Endothelial cell of umbilical vein (primary cell): ENCODE results near the gene KRT17. TPM values are rescaled to one million over a fixed set of nuclear protein-coding genes. Genes with fewer than 3 reads are reported as not detected.

Source experiments
- BruUV-seq: library from RNA; stranded (reverse); fragments of 400-500 nt; replicated peaks from 2 replicates; lab custom pipeline; 2021; lab: Mats Ljungman, UMichigan
- CTCF ChIA-PET: fragments of 300-600, 350-600 bp; sonication (Branson Sonifier 250); formaldehyde crosslinking; loops from one replicate; lab custom pipeline; 2021; ENCODE audit warnings: antibody characterized with exemption, inconsistent platforms; lab: Charles Lee
- POLR2A ChIA-PET: fragments of 300-600, 350-600 bp; sonication (Branson Sonifier 250); formaldehyde crosslinking; loops from one replicate; lab custom pipeline; 2021; ENCODE audit warnings: antibody characterized with exemption, inconsistent platforms; lab: Charles Lee
- DNase-seq: peaks from one replicate; pipeline ENCODE4 v3.0.0-alpha.2; 2011; ENCODE audit warnings: low read depth, low spot score
- FAIRE-seq: peaks from 2 replicates; lab custom pipeline; 2011; peaks lifted over from hg19 to GRCh38; lab: Jason Lieb, UNC
- H2AFZ ChIP-seq: 2 replicates; pipeline ENCODE4 v1.6.0; 2012; ENCODE audit warnings: low read depth, low read length, control low read depth, inconsistent platforms
- H3K27ac ChIP-seq: 2 replicates; pipeline ENCODE4 v1.5.1; 2011; ENCODE audit warnings: low read depth, mild to moderate bottlenecking, control low read depth, low read length, moderate library complexity; ENCODE audit not compliant: insufficient read depth
- H3K27me3 ChIP-seq, 2 experiments: 2 replicates each; pipeline versions ENCODE4 v1.6.0 to v1.6.1; 2011; ENCODE audit warnings: low read length in 2 of 2, mixed read lengths in 1 of 2; ENCODE audit not compliant: control insufficient read depth in 2 of 2, insufficient read depth in 2 of 2
- H3K36me3 ChIP-seq, 2 experiments: 2 replicates in 1 of 2; 3 replicates in 1 of 2; pipeline ENCODE4 v1.5.1; 2011; ENCODE audit warnings: low read length in 2 of 2, mild to moderate bottlenecking in 1 of 2, moderate library complexity in 1 of 2; ENCODE audit not compliant: control insufficient read depth in 2 of 2, insufficient read depth in 2 of 2; ENCODE audit errors: extremely low read depth in 1 of 2
- H3K4me1 ChIP-seq: 3 replicates; pipeline ENCODE4 v1.5.1; 2011; ENCODE audit warnings: mild to moderate bottlenecking, low read length; ENCODE audit not compliant: control insufficient read depth, insufficient read depth; ENCODE audit errors: extremely low read depth
- H3K4me2 ChIP-seq: 2 replicates; pipeline ENCODE4 v1.6.1; 2011; ENCODE audit warnings: low read length, control low read depth, mixed read lengths; ENCODE audit not compliant: insufficient read depth
- H3K4me3 ChIP-seq, 3 experiments: fragments of 200-600 bp in 1 of 3; sonication (generic), shearing (Covaris generic) in 1 of 3; replicated peaks in 1 of 3; 2 replicates each; pipeline ENCODE4 v1.5.1; 2011 to 2016; ENCODE audit warnings: control low read depth in 3 of 3, low read length in 3 of 3, mild to moderate bottlenecking in 2 of 3, inconsistent platforms in 1 of 3, low read depth in 1 of 3, moderate library complexity in 1 of 3; ENCODE audit not compliant: insufficient read depth in 1 of 3
- H3K79me2 ChIP-seq: 2 replicates; pipeline ENCODE4 v1.6.0; 2012; ENCODE audit warnings: low read length, inconsistent platforms; ENCODE audit not compliant: control insufficient read depth, insufficient read depth
- H3K9ac ChIP-seq: replicated peaks from 2 replicates; pipeline ENCODE3; 2011; ENCODE audit warnings: low read length, control low read depth; ENCODE audit not compliant: insufficient read depth; ENCODE audit errors: extremely low read depth
- H3K9me1 ChIP-seq: replicated peaks from 3 replicates; pipeline ENCODE4 v1.6.0; 2011; ENCODE audit warnings: mild to moderate bottlenecking, low read length; ENCODE audit not compliant: control insufficient read depth, insufficient read depth; ENCODE audit errors: extremely low read depth
- H3K9me3 ChIP-seq: replicated peaks from 2 replicates; pipeline ENCODE4 v1.5.1; 2012; ENCODE audit warnings: low read length, inconsistent platforms; ENCODE audit not compliant: control insufficient read depth, insufficient read depth
- H4K20me1 ChIP-seq: replicated peaks from 2 replicates; pipeline ENCODE3; 2011; ENCODE audit warnings: mild to moderate bottlenecking, low read length; ENCODE audit not compliant: control insufficient read depth, insufficient read depth; ENCODE audit errors: extremely low read depth
- CTCF ChIP-seq, 2 donors: IDR thresholded peaks; 1 replicate in 1 of 2; 2 replicates in 1 of 2; pipeline ENCODE4 v1.5.1; 2011; ENCODE audit warnings: low read length in 2 of 2, mild to moderate bottlenecking in 2 of 2, moderate library complexity in 2 of 2, control low read depth in 1 of 2, inconsistent platforms in 1 of 2, low read depth in 1 of 2; ENCODE audit not compliant: insufficient read depth in 1 of 2; ENCODE audit errors: extremely low read depth in 1 of 2
- EZH2 ChIP-seq: IDR thresholded peaks from 2 replicates; pipeline ENCODE4 v1.6.1; 2012; ENCODE audit warnings: borderline replicate concordance, low read depth, mild to moderate bottlenecking, moderate library complexity, low read length, inconsistent platforms; ENCODE audit not compliant: severe bottlenecking
- FOS ChIP-seq: IDR thresholded peaks from 2 replicates; pipeline ENCODE4 v1.6.1; 2011; ENCODE audit warnings: mild to moderate bottlenecking, low read length, moderate library complexity, borderline replicate concordance; ENCODE audit not compliant: insufficient read depth
- GATA2 ChIP-seq: IDR thresholded peaks from 2 replicates; pipeline ENCODE4 v1.7.0; 2011; ENCODE audit warnings: low read depth, mild to moderate bottlenecking, moderate library complexity, mixed read lengths, low read length; ENCODE audit not compliant: insufficient read length, insufficient read depth
- JUN ChIP-seq: IDR thresholded peaks from 2 replicates; pipeline ENCODE4 v1.6.1; 2011; ENCODE audit warnings: borderline replicate concordance, low read depth; ENCODE audit not compliant: insufficient read length, insufficient read depth
- MAX ChIP-seq: IDR thresholded peaks from 2 replicates; pipeline ENCODE4 v1.6.1; 2011; ENCODE audit not compliant: insufficient read depth, insufficient read length
- MYC ChIP-seq: IDR thresholded peaks from one replicate; pipeline ENCODE4 v1.6.1; 2011; ENCODE audit warnings: mild to moderate bottlenecking, low read depth, low read length
- POLR2AphosphoS5 ChIP-seq: IDR thresholded peaks from 2 replicates; pipeline ENCODE4 v1.6.1; 2012; ENCODE audit warnings: low read depth, mild to moderate bottlenecking, control low read depth, low read length, moderate library complexity; ENCODE audit not compliant: insufficient read depth
- dilution Hi-C: fragments of 300-500 bp; cut with MboI; formaldehyde crosslinking; loops from one replicate; pipeline ENCODE4 v1.15.0; 2019; ENCODE audit warnings: low sequenced_read_pairs; ENCODE audit not compliant: extremely low pct_ligation_motif_present
- intact Hi-C: fragments of 100-400 bp; cut with micrococcal nuclease; formaldehyde crosslinking; loops from one replicate; pipeline ENCODE4 v1.10.0; 2022
- polyA plus RNA-seq, 4 experiments: library from polyadenylated mRNA; depleted of rRNA in 3 of 4; stranded (reverse) in 3 of 4; unstranded in 1 of 4; fragments of >200 nt; gene quantifications; 2 replicates each; pipeline versions ENCODE4 v1.2.1 to v1.2.3, GENCODE V29; 2011 to 2012; ENCODE audit warnings: missing spikeins in 1 of 4
- total RNA-seq: library from RNA; stranded (reverse); gene quantifications from 2 replicates; pipeline ENCODE4 v1.2.3, GENCODE V29; 2021

Gene KRT17
- total and polyA plus RNA-seq, 2 donors (not counting 3 experiments of a cell fraction or from before 2014, with no cell fraction given): 0.83 to 1.6 TPM

GRCh38 chr17:41656249-41657023 lies 32.1 kb upstream of the KRT17 start:
- TF ChIP-seq MYC (no peak), MAX (no peak)
- CTCF ChIA-PET: interaction anchor here (1.0 to 2.4 kb wide), 2 partner anchors 107 to 793 kb away, joined by 3 to 7 read pairs; no protein-coding TSS in a partner anchor
- no TSS peak for BruUV-seq

GRCh38 chr17:41655611-41656111 lies 31.3 kb upstream of the KRT17 start:
- TF ChIP-seq JUN (no peak), EZH2 (no peak), FOS (no peak), MYC (no peak), MAX (no peak), POLR2AphosphoS5 (no peak), GATA2 (no peak), CTCF (IDR thresholded peaks at IDR 0.05; ENCODE audit: extremely low read depth in 1 of 2, insufficient read depth in 1 of 2, low read depth in 1 of 2, low read length in 2 of 2) (no peak)
- DNase-seq: no peak

More at GRCh38 chr17:41656249-41657023, 32.1 kb upstream of the KRT17 start:
- no peak for FAIRE-seq
- Histone ChIP-seq H3K36me3 (no peaks in the 10 kb centered on the region), H3K9me3 (no peaks in the 10 kb centered on the region), H3K4me1 (no peaks in the 10 kb centered on the region), H4K20me1 (no peaks in the 10 kb centered on the region), H3K79me2 (no peaks in the 10 kb centered on the region), H3K4me2 (no peak overlapping the region), H3K4me3 (no peak overlapping the region), H3K27ac (no peak overlapping the region), H3K9ac (no peak overlapping the region), H3K9me1 (no peaks in the 10 kb centered on the region), H3K27me3 (peaks cover 0 to 1% of the 10 kb centered on the region in 2 experiments), H2AFZ (no peak overlapping the region)
- POLR2A ChIA-PET: no interaction called here
- dilution Hi-C loops: no loop called here
- no peak for DNase-seq
- intact Hi-C loops: no loop called here

More at GRCh38 chr17:41655611-41656111, 31.3 kb upstream of the KRT17 start:
- intact Hi-C loops: no loop called here
- H3K4me3 ChIP-seq: no peak overlapping the region
- no peaks in the 10 kb centered on the region for H3K9me1 ChIP-seq
- no peak for FAIRE-seq
- H4K20me1 ChIP-seq: no peaks in the 10 kb centered on the region
- no peak overlapping the region for H2AFZ ChIP-seq
- no peaks in the 10 kb centered on the region for H3K36me3 ChIP-seq
- no peak overlapping the region for H3K9ac ChIP-seq
- H3K4me2 ChIP-seq: no peak overlapping the region
- BruUV-seq: no TSS peak
- dilution Hi-C loops: no loop called here
- H3K9me3 ChIP-seq: no peaks in the 10 kb centered on the region
- ChIA-PET CTCF (interaction anchor here (1.0 to 4.0 kb wide), 2 partner anchors 107 to 792 kb away, joined by 3 to 25 read pairs; no protein-coding TSS in a partner anchor), POLR2A (no interaction called here)
- H3K27ac ChIP-seq: no peak overlapping the region
- H3K27me3 ChIP-seq: peaks cover 0 to 1% of the 10 kb centered on the region in 2 experiments
- no peaks in the 10 kb centered on the region for H3K79me2 ChIP-seq
- H3K4me1 ChIP-seq: no peaks in the 10 kb centered on the region
